Panc1 (cell line): ENCODE results near the gene SIM2. TPM values are rescaled to one million over a fixed set of nuclear protein-coding genes. Genes with fewer than 3 reads are reported as not detected.

Source experiments
- ATAC-seq: fragments of 200-7000 bp; cut with Tn5 transposase; 2 replicates; pipeline ENCODE4 v1.9.1; 2020; ENCODE audit warnings: mild to moderate bottlenecking, moderate library complexity
- BruUV-seq: library from RNA; stranded (reverse); fragments of 400-500 nt; replicated peaks from 2 replicates; lab custom pipeline; 2021; lab: Mats Ljungman, UMichigan
- CTCF ChIA-PET: fragments of 300-600 bp; sonication (Branson Sonifier 250); formaldehyde crosslinking; loops from one replicate; lab custom pipeline; 2022; ENCODE audit warnings: antibody characterized with exemption; lab: Charles Lee
- POLR2A ChIA-PET: fragments of 300-600 bp; sonication (Branson Sonifier 250); formaldehyde crosslinking; loops from one replicate; lab custom pipeline; 2022; ENCODE audit warnings: antibody characterized with exemption; lab: Charles Lee
- DNase-seq: peaks from one replicate; pipeline ENCODE4 v3.0.0-alpha.2; 2010; ENCODE audit warnings: low read depth, low spot score
- H3K27ac ChIP-seq: 2 replicates; pipeline ENCODE4 v1.5.1; 2011; ENCODE audit warnings: mild to moderate bottlenecking, low read length, inconsistent platforms
- H3K27me3 ChIP-seq: fragments of 200-500 bp; sonication (Bioruptor generic); 2 replicates; pipeline ENCODE4 v1.6.0; 2014; ENCODE audit warnings: low read length, inconsistent platforms; ENCODE audit not compliant: control insufficient read depth, insufficient read depth
- H3K36me3 ChIP-seq: fragments of 200-500 bp; sonication (Bioruptor generic); 2 replicates; pipeline ENCODE4 v1.5.1; 2014; ENCODE audit warnings: inconsistent platforms, mild to moderate bottlenecking, low read length, moderate library complexity; ENCODE audit not compliant: control insufficient read depth, insufficient read depth
- H3K4me1 ChIP-seq: 2 replicates; pipeline ENCODE4 v1.5.1; 2011; ENCODE audit warnings: inconsistent platforms, mild to moderate bottlenecking, low read length, moderate library complexity; ENCODE audit not compliant: control insufficient read depth, insufficient read depth
- H3K4me3 ChIP-seq, 2 experiments: 2 replicates each; pipeline ENCODE4 v1.5.1; 2011 to 2012; ENCODE audit warnings: low read depth in 2 of 2, low read length in 2 of 2, mild to moderate bottlenecking in 2 of 2, inconsistent platforms in 1 of 2, moderate library complexity in 1 of 2
- H3K9me3 ChIP-seq: fragments of 200-500 bp; sonication (Bioruptor generic); 2 replicates; pipeline ENCODE4 v1.5.1; 2014; ENCODE audit warnings: low read depth, mild to moderate bottlenecking, inconsistent platforms, low read length, moderate library complexity; ENCODE audit not compliant: control insufficient read depth, insufficient read depth
- POLR2AphosphoS5 ChIP-seq: IDR thresholded peaks from 2 replicates; pipeline ENCODE4 v1.6.1; 2012; ENCODE audit warnings: mild to moderate bottlenecking, low read depth, low read length, moderate library complexity
- SIN3A ChIP-seq: IDR thresholded peaks from 2 replicates; pipeline ENCODE4 v1.6.1; 2012; ENCODE audit warnings: low read depth, mild to moderate bottlenecking, low read length, moderate library complexity, borderline replicate concordance; ENCODE audit not compliant: insufficient read depth
- TCF7L2 ChIP-seq: IDR thresholded peaks from 2 replicates; pipeline ENCODE4 v1.6.1; 2011; ENCODE audit warnings: mild to moderate bottlenecking, low read depth, low read length, inconsistent platforms
- in situ Hi-C: cut with HindIII; loops from 2 replicates; pipeline ENCODE4 v1.10.0; 2016; ENCODE audit warnings: low sequenced_read_pairs, low pct_unique_long_range_greater_than_20kb
- intact Hi-C: fragments of 100-400 bp; cut with micrococcal nuclease; formaldehyde crosslinking; loops from one replicate; pipeline ENCODE4 v1.10.0; 2022; ENCODE audit not compliant: unreplicated experiment
- total RNA-seq: library from RNA; stranded (reverse); gene quantifications from one replicate; pipeline ENCODE4 v1.2.1, GENCODE V29; 2021; ENCODE audit not compliant: unreplicated experiment
- TF ChIP-seq, protein P1 (sequence below): fragments of 450-650 bp; IDR thresholded peaks from 2 replicates; pipeline ENCODE4 v1.5.1; 2017; ENCODE audit warnings: mild to moderate bottlenecking
- TF ChIP-seq, protein P2 (sequence below), 2 experiments: IDR thresholded peaks; 2 replicates each; pipeline ENCODE4 v1.6.1; 2011 to 2012; ENCODE audit warnings: low read depth in 2 of 2, control low read depth in 1 of 2, low read length in 1 of 2, mild to moderate bottlenecking in 1 of 2, moderate library complexity in 1 of 2; ENCODE audit not compliant: insufficient read depth in 1 of 2

SIM2 gene
- total RNA-seq, 1 experiment from 2014 or later = 11.5 TPM

DNA sequence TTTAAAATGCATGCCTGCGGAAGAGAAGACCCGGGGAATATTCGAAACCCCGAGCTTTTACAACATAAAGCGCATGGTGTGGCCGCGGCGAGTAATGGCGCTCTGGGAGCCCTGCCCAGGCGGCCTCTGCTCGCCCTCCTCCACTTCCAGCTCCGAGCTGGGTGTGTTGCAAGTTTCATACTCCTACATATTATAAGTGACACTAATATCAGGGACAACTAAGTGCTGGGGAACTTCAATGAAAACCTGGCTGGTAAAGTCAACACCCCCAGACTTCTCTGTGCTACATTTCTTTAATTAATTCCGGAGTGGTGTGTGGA lies 11.8 kb downstream of the SIM2 start:
- TF ChIP-seq TCF7L2 = no peak
- TF ChIP-seq SIN3A = no peak
- TF ChIP-seq, protein P1, sequence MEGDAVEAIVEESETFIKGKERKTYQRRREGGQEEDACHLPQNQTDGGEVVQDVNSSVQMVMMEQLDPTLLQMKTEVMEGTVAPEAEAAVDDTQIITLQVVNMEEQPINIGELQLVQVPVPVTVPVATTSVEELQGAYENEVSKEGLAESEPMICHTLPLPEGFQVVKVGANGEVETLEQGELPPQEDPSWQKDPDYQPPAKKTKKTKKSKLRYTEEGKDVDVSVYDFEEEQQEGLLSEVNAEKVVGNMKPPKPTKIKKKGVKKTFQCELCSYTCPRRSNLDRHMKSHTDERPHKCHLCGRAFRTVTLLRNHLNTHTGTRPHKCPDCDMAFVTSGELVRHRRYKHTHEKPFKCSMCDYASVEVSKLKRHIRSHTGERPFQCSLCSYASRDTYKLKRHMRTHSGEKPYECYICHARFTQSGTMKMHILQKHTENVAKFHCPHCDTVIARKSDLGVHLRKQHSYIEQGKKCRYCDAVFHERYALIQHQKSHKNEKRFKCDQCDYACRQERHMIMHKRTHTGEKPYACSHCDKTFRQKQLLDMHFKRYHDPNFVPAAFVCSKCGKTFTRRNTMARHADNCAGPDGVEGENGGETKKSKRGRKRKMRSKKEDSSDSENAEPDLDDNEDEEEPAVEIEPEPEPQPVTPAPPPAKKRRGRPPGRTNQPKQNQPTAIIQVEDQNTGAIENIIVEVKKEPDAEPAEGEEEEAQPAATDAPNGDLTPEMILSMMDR = no peak
- no peak for TF ChIP-seq POLR2AphosphoS5
- TF ChIP-seq, protein P2, sequence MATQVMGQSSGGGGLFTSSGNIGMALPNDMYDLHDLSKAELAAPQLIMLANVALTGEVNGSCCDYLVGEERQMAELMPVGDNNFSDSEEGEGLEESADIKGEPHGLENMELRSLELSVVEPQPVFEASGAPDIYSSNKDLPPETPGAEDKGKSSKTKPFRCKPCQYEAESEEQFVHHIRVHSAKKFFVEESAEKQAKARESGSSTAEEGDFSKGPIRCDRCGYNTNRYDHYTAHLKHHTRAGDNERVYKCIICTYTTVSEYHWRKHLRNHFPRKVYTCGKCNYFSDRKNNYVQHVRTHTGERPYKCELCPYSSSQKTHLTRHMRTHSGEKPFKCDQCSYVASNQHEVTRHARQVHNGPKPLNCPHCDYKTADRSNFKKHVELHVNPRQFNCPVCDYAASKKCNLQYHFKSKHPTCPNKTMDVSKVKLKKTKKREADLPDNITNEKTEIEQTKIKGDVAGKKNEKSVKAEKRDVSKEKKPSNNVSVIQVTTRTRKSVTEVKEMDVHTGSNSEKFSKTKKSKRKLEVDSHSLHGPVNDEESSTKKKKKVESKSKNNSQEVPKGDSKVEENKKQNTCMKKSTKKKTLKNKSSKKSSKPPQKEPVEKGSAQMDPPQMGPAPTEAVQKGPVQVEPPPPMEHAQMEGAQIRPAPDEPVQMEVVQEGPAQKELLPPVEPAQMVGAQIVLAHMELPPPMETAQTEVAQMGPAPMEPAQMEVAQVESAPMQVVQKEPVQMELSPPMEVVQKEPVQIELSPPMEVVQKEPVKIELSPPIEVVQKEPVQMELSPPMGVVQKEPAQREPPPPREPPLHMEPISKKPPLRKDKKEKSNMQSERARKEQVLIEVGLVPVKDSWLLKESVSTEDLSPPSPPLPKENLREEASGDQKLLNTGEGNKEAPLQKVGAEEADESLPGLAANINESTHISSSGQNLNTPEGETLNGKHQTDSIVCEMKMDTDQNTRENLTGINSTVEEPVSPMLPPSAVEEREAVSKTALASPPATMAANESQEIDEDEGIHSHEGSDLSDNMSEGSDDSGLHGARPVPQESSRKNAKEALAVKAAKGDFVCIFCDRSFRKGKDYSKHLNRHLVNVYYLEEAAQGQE (IDR thresholded peaks at IDR 0.05; ENCODE audit: insufficient read depth in 1 of 2, low read depth in 2 of 2, low read length in 1 of 2) = no peak
- Histone ChIP-seq H3K27ac (no peak overlapping the region), H3K9me3 (no peaks in the 10 kb centered on the region), H3K4me1 (no peaks in the 10 kb centered on the region), H3K4me3 (no peak overlapping the region), H3K27me3 (no peaks in the 10 kb centered on the region), H3K36me3 (no peaks in the 10 kb centered on the region)
- CTCF ChIA-PET = no interaction called here
- ATAC-seq (no peak), DNase-seq (no peak)
- in situ Hi-C loops (no loop called here), intact Hi-C loops (no loop called here)
- POLR2A ChIA-PET = no interaction called here
- BruUV-seq = no TSS peak

GRCh38 chr21:36713746-36714145 lies 14.8 kb downstream of the SIM2 start:
- POLR2A ChIA-PET = no interaction called here
- no peaks in the 10 kb centered on the region for H3K27me3 ChIP-seq
- in situ Hi-C loops = no loop called here

More at GRCh38 chr21:36713746-36714145, 14.8 kb downstream of the SIM2 start:
- no TSS peak for BruUV-seq
- Histone ChIP-seq H3K27ac (no peak overlapping the region), H3K4me1 (no peaks in the 10 kb centered on the region), H3K9me3 (no peaks in the 10 kb centered on the region), H3K4me3 (no peak overlapping the region), H3K36me3 (no peaks in the 10 kb centered on the region)
- intact Hi-C loops = no loop called here
- CTCF ChIA-PET = no interaction called here
- TF ChIP-seq TCF7L2 (no peak), POLR2AphosphoS5 (no peak), SIN3A (no peak)
- TF ChIP-seq, protein P1 = no peak
- TF ChIP-seq, protein P2 (IDR thresholded peaks at IDR 0.05; ENCODE audit: insufficient read depth in 1 of 2, low read depth in 2 of 2, low read length in 1 of 2) = no peak
- no peak for DNase-seq
- no peak for ATAC-seq
